Breast epithelium (tissue), 4 donors: ENCODE measurements around the gene PTPRO. TPM values are rescaled to one million over a fixed set of nuclear protein-coding genes. Genes with fewer than 3 reads are reported as not detected.
"Not testable (repeated sequence)": the region's sequence is repeated elsewhere in the genome, so short reads cannot be mapped to it uniquely, and the experiment has no call there.

Experiments
- DNase-seq, 2 donors: peaks; one replicate each; pipeline ENCODE4 v3.0.0-alpha.2; 2019; ENCODE audit warnings: low spot score in 2 of 2
- H3K27ac ChIP-seq, 2 donors: fragments of 200-600 bp; sonication (generic) in 1 of 2; one replicate each; pipeline ENCODE4 v1.5.1; 2016 to 2019; ENCODE audit warnings: mild to moderate bottlenecking in 1 of 2
- H3K27me3 ChIP-seq, 2 donors: fragments of 200-600 bp; sonication (generic) in 1 of 2; one replicate each; pipeline versions ENCODE4 v1.5.1 to v1.6.0; 2017 to 2019; ENCODE audit warnings: control low read depth in 1 of 2, mild to moderate bottlenecking in 1 of 2
- H3K36me3 ChIP-seq: fragments of 200-600 bp; one replicate; pipeline ENCODE4 v1.5.1; 2019
- H3K4me1 ChIP-seq, 2 donors: fragments of 200-600 bp; sonication (generic); one replicate each; pipeline ENCODE4 v1.5.1; 2016 to 2019; ENCODE audit warnings: control low read depth in 1 of 2
- H3K4me3 ChIP-seq, 3 donors: fragments of 200-600 bp; sonication (generic); 1 replicate in 2 of 3; 2 replicates in 1 of 3; pipeline ENCODE4 v1.5.1; 2016 to 2019; ENCODE audit warnings: mild to moderate bottlenecking in 3 of 3, moderate library complexity in 2 of 3
- H3K9me3 ChIP-seq, 2 donors: fragments of 200-600 bp; sonication (generic) in 1 of 2; one replicate each; pipeline ENCODE4 v1.5.1; 2016 to 2019; ENCODE audit warnings: control low read depth in 1 of 2
- CTCF ChIP-seq, 3 donors: fragments of 450-650 bp; IDR thresholded peaks; one replicate each; pipeline ENCODE4 v1.5.1; 2016 to 2017; ENCODE audit warnings: antibody characterized with exemption in 3 of 3, mild to moderate bottlenecking in 3 of 3, moderate library complexity in 3 of 3
- POLR2A ChIP-seq: fragments of 450-650 bp; IDR thresholded peaks from one replicate; pipeline ENCODE4 v1.6.1; 2016; ENCODE audit warnings: antibody characterized with exemption, mild to moderate bottlenecking, moderate library complexity
- POLR2AphosphoS5 ChIP-seq, 3 donors: sonication (generic); formaldehyde crosslinking; IDR thresholded peaks; one replicate each; pipeline ENCODE4 v1.6.1; 2017; ENCODE audit warnings: antibody characterized with exemption in 3 of 3
- intact Hi-C: fragments of 100-400 bp; cut with DNase I; formaldehyde crosslinking; loops from one replicate; pipeline ENCODE4 v1.15.1; 2023; ENCODE audit warnings: low total_unique reads
- total RNA-seq, 3 donors: library from RNA; depleted of rRNA; stranded (reverse); fragments of >200 nt; gene quantifications; one replicate each; pipeline ENCODE4 v1.1.0, GENCODE V29; 2016

PTPRO gene
- total RNA-seq, 3 donors from 2014 or later, result 1.3 to 5.3 (median 2.5) TPM

DNA sequence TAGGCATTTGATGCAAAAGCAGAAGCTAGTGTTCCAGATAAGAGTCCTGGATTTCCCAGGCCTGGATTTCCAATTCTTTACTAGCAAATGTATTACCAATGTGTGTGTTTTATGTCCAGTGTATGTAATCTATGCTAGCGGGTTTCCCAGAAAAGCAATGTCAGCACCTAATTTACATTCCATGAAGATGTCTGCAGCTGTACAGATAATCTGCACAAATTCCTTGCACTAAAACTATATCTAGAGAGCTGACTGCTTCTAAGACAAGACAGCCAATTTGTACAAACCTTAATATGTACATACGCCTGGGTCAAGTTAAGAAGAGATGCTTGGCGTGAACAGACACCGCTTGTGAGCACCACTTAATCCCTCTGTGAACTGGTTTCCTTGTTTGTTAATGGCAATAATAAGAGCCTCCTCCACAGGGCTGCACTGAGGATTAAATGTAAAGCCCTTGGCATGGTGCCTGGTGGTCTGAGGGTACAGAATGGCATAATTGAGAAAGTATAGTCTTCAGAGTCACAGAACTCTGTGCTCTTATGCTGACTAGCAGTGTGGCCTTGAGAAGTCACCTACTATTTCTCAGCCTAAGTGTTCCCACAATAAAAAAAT is 281.3 kb downstream of the PTPRO start:
- intact Hi-C loops, result no loop called here

GRCh38 chr12:15605881-15606590 is 283.7 kb downstream of the PTPRO start:
- no peak for DNase-seq
- intact Hi-C loops, result no loop called here
- no peak overlapping the region for H3K4me3 ChIP-seq

More for the DNA sequence above, 281.3 kb downstream of the PTPRO start:
- Histone ChIP-seq H3K36me3 (no peaks in the 10 kb centered on the region), H3K27me3 (no peaks in the 10 kb centered on the region), H3K4me3 (no peak overlapping the region), H3K9me3 (no peaks in the 10 kb centered on the region), H3K4me1 (peaks cover 0 to 5% of the 10 kb centered on the region in 2 donors), H3K27ac (no peak overlapping the region)
- TF ChIP-seq POLR2AphosphoS5 (IDR thresholded peaks at IDR 0.05) (no peak), CTCF (IDR thresholded peaks at IDR 0.05) (no peak), POLR2A (no peak)
- no peak for DNase-seq

DNA sequence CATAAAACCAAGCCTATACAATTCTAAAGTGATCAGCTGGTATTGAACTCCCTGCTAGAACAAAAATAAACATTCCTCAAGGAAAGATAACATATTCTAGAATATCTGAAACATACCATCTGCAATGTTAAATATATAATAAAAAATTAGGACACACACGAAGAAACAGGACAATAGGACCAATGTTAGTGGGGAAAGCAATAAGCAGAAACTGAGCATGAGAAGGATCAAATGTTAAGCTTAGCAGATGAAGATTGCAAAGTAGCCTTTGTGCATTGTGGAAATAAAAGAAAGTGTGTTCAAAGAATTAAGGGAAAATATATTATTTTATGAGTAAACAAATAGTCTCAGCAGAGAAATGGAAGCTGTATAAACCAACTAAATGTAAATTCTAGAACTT is 286.1 kb downstream of the PTPRO start:
- Histone ChIP-seq H3K9me3 (peaks cover 0 to 3% of the 10 kb centered on the region in 2 donors), H3K4me1 (no peaks in the 10 kb centered on the region), H3K27ac (no peak overlapping the region), H3K36me3 (no peaks in the 10 kb centered on the region), H3K27me3 (no peaks in the 10 kb centered on the region), H3K4me3 (no peak overlapping the region)
- DNase-seq, result no peak
- no peak for TF ChIP-seq CTCF (IDR thresholded peaks at IDR 0.05)
- TF ChIP-seq POLR2AphosphoS5 (IDR thresholded peaks at IDR 0.05), result no peak
- TF ChIP-seq POLR2A, result no peak
- intact Hi-C loops, result no loop called here

More at GRCh38 chr12:15605881-15606590, 283.7 kb downstream of the PTPRO start:
- H3K36me3 ChIP-seq, result no peaks in the 10 kb centered on the region
- no peak for TF ChIP-seq POLR2AphosphoS5 (IDR thresholded peaks at IDR 0.05)
- no peak for TF ChIP-seq CTCF (IDR thresholded peaks at IDR 0.05)
- TF ChIP-seq POLR2A, result no peak
- no peaks in the 10 kb centered on the region for H3K9me3 ChIP-seq
- H3K27me3 ChIP-seq, result no peaks in the 10 kb centered on the region
- H3K4me1 ChIP-seq, result no peaks in the 10 kb centered on the region
- H3K27ac ChIP-seq, result no peak overlapping the region

DNA sequence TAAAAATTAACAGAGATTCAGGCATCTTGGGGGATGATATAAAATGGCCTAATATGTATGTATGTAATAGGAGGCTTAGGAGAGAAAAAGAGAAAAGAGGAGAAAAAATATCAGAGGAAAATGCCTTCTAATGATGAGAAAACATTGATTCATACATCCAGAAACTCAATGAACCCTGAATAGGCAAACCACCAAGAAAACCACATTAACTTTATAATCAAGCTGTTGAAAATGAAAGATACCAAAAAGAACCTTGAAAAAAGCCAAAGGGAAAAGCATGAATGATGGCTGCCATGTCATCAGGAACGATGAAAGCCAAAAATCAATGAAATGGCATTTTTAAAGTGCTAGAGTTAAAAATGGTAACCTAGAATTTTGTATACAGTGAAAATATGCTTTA is 286.6 kb downstream of the PTPRO start:
- Histone ChIP-seq H3K36me3 (no peaks in the 10 kb centered on the region), H3K4me3 (no peak overlapping the region), H3K27ac (no peak overlapping the region), H3K4me1 (no peaks in the 10 kb centered on the region), H3K9me3 (peaks cover 0 to 5% of the 10 kb centered on the region in 2 donors), H3K27me3 (no peaks in the 10 kb centered on the region)
- intact Hi-C loops, result no loop called here
- no peak for DNase-seq
- no peak for TF ChIP-seq CTCF (IDR thresholded peaks at IDR 0.05)
- no peak for TF ChIP-seq POLR2AphosphoS5 (IDR thresholded peaks at IDR 0.05)
- no peak for TF ChIP-seq POLR2A

DNA sequence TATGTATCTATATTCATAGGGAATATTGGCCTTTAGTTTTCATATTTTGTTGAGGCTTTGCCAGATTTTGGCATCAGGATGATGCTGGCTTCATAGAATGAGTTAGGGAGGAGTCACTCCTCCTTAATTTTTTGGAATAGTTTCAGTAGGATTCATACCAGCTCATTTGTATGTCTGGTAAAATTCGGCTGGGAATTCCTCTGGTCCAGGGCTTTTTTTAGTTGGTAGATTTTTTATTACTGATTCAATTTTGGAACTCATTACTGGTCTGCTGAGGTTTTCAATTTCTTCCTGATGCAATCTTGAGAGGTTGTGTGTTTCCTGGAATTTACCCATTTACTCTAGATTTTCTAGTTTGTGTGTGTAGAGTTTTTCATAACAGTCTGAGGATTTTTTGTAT is 291.7 kb downstream of the PTPRO start:
- Histone ChIP-seq H3K4me1 (no peaks in the 10 kb centered on the region), H3K4me3 (no peak overlapping the region), H3K9me3 (peaks cover 0 to 16% of the 10 kb centered on the region in 2 donors), H3K27ac (no peak overlapping the region), H3K27me3 (no peaks in the 10 kb centered on the region), H3K36me3 (no peaks in the 10 kb centered on the region)
- TF ChIP-seq POLR2AphosphoS5 (IDR thresholded peaks at IDR 0.05) (no peak), POLR2A (no peak), CTCF (IDR thresholded peaks at IDR 0.05) (no peak)
- no peak for DNase-seq
- intact Hi-C loops, result no loop called here

DNA sequence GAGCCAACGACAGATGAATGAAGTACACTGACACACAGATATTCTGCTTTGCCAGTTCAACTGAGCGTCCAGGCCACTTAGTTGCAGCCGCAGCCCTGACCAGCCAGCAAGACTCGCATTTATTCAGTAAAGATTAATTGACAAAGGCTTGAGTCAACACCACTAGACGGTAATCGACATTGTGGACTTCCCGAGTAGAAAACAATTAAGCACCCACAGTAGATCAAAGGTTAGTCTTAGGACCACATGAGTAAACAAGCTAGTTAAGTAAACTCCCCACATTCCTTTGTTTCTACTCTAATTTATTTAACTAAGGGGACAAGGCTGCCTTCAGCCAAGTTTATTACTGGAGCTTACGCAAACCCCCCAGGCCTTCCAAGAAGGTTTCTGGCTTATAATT is 294.2 kb downstream of the PTPRO start:
- H3K27me3 ChIP-seq, H3K27ac ChIP-seq, H3K36me3 ChIP-seq, H3K4me3 ChIP-seq, intact Hi-C loops, H3K4me1 ChIP-seq, DNase-seq: not testable (repeated sequence)
- peaks cover 0 to 16% of the 10 kb centered on the region in 2 donors for H3K9me3 ChIP-seq
